HG03196 (cell line): ENCODE results near the gene KYNU.
"Not testable (repeated sequence)": the region's sequence is repeated elsewhere in the genome, so short reads cannot be mapped to it uniquely, and the experiment has no call there.

ENCODE experiments used
- ATAC-seq: cut with Tn5 transposase; IDR thresholded peaks from one replicate; pipeline ENCODE4 v1.9.1; 2021; ENCODE audit not compliant: unreplicated experiment

The KYNU gene

DNA sequence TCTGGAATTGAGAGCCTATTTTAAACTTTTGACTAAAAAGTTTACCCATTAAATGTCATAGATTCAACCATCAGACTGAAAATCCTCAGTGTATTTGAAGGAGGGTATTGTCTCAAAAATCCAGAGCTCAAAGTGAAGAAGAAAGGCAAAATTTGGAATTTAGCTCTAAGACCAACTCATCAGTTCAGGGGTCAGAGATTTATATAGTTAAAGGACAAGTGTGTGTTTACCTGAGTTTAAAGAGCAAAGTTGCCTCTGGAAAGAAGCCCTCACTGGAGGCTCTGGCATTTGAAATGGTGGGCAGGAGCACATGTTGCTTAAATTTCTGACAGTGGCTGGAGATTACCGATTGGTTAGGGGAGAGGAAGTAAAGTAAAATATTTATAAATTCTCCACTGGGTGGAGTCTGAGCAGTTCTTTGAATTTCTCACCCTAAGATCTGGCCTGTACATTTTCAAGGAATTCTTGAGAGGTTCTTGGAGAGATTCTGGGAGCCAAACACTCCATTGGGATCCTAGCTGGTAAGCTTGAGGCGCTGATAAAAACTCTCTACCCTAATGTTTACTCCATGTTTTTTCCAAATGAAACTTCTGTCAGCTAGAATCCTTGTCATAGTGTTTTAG lies at the start of gene KYNU:
Gene KYNU (plus strand): TSS at position 449 of the 623 bp plus-strand sequence. CDS start 7,704 bp downstream, outside the sequence.
- ATAC-seq: peak; percentile 49

DNA sequence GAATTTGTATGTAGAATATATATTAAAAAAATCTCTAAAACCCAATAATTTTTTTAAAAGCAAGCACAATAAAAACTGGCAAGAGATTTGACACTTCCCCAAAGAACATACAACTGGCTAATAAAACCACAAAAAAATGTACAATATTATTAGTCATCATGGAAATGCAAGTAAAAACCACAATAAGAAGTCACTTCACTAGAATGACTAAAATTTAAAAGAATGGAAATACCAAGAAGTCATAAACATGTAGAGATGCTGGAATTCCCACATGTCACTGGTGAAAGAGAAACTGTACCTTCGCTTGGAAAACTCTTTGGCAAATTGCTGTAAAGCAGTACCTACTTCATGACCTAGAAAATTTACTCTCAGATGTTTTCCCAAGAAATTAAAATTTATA lies 43.4 kb upstream of the KYNU start:
- ATAC-seq: no peak

DNA sequence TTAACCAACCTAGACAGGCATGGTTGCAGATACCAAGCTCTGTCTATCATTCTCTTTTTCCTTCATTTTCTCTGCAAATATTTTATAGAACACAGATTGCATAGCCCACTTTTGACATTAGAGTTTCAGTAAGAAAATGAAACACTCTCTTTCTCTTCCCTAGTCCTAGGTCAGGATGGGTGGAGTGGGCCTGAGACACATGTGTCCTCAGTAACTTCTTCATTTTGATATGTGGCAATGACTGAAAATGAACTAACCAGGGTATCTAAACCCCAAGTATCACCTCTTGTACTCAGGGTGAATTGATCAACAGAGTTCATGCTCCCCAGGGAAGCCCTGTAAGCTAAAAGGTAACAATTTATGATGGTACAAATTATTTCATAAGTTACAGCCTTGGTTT lies 37.0 kb upstream of the KYNU start:
- no peak for ATAC-seq

DNA sequence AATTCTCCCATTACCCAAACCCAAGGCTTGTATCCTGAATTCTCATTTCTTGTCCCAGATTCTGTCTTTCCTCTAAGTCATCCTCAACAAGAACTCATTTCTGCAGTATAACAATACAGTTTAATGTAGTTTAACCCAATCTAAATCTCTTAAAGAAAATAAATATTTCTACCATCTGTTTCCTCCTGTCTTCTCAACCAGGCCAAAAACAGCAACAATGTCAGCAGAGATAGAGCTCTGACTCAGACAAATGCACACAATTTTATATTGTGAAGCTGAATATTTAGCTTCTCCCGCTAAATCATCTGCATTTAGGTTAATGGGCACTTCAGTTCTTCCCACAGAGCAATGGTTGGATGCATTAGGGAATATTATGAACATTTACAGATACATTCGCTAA lies 35.7 kb upstream of the KYNU start:
- ATAC-seq: no peak

DNA sequence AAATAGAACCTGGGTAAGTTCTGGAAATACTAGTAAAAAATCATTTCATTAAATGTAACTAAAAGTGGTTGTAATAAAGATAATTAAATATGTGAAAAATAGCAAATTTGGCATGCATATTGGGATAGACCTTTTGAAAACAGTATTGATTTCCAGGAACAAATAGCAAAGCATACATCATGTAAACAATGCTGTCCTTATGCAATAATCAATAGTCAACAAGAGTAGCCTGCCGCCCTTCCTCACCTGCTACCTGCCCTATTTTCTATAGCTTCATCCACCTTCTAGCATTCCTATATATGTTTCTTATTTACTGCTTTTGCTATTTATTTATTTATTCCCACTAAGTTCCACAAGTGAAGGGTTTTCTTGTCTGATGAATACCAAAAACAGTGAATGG lies 35.1 kb upstream of the KYNU start:
- ATAC-seq: no peak

DNA sequence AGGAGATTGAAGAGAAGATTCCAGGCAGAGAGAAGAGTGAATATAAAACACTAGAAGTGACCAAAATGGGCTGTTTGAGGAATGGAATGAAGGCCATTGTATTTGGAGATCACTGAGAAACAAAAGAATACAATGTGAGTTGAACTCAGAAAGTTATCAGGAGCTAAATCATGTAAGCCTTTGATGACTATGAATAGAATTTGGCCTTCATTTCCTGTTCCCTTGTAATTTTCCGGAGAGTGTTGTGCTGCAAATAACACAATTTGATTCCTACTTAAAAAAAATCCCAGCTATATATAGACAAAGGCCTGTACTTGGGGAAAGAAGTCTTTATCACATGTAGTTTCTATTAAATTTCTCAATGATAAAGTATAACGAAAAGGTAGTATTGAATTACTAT lies 33.7 kb upstream of the KYNU start:
- ATAC-seq: no peak

DNA sequence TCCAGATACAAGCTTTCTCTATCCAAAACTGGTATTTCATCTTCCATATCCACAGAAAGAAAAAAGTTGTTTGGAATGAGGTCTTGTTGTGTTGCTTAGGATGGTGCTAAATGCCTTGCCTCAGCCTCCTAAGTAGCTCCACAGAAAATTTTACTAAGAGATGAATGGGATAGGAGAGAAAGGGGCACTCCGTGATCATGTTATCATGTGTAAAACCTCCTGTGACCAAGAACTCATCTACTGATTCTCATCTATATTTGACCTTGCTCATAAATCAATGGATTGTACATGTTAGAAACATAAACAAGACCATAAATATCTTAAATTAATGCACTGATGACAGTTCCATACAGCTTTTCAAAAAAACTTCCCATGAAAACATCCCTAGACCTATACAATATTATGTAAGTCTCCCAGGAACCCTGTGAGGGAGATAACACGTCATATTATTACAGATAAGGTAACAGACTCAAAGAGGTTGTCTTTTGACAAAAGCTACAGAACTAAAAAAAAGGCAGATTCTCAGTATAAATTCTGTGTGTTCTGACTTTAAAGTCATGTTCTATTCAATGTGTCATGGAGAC lies 29.3 kb upstream of the KYNU start:
- no peak for ATAC-seq

DNA sequence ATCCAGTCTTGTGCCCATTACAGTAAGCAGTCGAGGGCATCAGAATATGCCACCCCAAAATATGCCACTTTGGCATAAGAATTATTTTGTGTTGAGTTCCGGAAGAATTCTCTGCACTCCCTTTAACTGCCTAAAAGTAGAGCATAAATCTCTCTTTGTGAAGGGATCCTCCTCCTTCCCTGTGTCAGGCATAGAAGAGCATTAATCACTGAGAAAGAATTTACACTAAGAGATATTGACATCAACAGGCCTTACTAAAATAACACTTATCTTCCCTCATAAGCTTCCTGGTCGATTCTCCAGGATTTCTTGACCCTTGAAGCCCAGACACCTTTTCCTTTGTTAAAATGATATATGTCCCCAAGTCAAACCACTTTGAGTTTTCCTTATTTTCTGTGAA lies 27.6 kb upstream of the KYNU start:
- no peak for ATAC-seq

DNA sequence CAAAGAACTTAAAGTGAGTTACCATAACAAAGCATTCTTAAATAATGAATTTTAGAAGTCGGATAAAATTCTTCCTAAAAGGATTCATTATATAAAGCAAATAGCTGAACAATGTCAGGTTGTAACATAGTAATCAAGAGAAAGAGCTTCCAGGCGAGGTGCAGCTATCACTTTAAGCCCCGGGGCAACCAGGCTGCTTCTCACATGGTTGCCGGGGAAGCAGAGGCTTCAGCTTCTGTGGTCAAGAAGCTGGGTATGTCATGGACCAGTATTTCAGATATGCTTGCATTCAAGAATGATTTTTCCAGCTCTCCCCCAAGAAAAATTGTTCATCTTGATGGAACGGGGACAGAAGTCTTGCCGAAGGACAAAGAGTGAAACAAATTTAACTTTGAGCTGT lies 23.6 kb upstream of the KYNU start:
- ATAC-seq: no peak

DNA sequence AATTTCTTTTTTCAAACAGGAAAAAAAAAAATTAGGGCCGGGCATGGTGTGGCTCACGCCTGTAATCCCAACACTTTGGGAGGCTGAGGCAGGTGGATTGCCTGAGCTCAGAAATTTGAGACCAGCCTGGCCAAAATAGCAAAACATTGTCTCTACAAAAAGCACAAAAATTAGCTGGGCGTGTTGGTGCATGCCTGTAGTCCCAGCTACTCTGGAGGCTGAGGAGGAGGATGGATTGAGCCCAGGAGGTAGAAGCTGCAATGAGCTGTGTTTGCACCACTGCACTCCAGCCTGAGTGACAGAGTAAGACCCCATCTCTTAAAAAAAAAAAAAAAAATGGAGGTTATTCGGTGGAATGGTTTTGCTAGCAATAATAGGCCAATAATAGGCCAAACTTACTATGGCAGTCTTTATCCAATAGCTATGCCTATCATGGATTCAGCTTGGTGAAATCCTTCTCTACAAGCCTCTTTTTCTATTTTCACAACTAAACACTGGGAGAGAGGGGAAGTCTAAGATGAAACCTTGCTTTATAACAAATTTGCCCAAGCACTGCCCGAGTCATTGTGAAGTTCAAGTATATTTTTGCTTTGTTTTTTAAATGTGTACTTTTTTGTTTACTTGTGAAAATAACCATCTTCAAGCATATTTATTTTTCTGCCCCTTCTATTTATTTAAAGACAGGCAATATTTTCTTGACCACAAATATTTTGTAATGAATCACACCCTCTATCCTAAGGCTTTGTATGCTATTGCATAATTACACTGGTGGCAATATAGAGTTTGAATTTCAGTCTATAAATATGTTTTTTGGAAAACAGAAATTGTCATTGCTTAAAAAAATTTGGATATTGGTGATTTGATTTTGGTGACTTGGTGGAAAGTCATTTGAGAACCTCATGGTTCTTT lies 20.0 kb upstream of the KYNU start:
- ATAC-seq: no peak

DNA sequence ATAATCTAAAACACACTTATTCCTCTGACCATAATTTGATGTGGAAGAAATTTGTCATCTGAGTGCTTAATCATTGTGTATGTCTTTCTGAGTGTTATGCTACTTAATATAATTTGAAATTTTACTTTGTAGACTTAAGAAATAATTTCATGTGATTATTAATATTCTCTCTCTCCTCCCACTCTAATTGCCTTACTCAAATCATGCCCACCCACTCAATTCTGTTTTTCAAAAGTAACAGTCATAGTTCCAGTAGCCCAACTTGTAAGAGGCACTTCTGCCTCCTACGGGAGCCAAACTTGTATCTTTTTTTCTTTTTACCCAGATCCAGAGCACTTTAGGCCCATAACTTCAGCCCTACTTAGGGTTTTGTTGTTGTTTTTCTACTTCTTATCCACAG lies 18.5 kb upstream of the KYNU start:
- ATAC-seq: no peak

DNA sequence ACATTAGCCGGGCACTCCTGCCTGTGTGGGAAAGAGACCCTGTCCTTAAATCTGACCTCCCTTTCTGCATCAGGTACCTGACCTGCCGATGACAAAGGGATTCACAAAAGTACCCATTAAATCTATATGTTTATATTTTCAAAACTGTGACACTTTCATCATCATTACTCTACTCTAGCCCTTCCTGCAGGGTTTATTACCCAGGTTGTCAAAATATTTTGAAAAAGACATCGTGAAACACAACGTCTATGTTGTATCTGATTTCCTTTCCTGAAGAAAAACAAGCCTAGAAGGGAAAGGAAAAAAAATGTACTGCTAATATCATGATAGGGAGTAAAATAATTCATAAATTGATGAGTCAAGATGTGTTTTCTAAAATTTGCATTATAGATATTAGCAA lies 15.2 kb upstream of the KYNU start:
- no peak for ATAC-seq

DNA sequence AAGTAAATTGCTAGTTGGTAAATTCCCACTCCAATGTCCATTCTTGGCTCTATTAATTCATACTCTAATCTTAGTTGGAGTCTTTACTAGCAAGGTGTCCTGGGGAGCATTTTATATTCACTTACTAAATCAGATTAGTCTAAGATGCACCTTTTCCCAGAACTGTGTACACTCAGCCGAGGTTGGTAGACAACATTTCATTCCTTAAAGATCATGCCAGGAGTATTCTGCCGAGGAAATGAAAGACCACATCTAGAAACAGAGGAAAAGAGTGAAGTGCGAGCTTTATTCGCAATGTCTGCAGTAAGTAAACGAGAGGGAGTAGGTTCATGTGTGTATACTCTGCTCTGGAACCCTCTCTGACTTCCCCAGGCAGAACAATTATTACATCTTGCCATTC lies 14.6 kb upstream of the KYNU start:
- no peak for ATAC-seq

DNA sequence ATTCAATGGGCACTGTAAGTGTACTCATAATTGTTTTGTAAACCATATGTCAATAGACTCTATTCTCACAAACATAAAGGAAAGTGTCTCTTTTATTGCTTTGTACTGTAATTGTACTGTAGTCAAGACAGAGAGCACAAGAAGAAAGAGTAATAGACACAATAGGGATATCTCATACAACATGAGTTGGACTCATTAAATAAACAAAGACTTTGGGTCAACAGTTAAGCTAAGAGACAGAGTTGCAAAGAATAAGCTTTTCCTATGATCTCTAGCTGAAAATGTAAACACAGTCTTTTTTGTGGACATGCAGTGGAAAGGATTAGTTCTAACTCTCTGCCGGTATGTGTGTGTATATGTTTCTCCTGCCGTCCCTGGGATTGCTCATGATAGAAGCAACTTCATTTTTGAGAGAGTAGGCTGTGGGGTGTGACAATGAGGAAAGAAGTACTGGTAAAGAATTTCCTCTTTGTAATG lies 13.9 kb upstream of the KYNU start:
- no peak for ATAC-seq

DNA sequence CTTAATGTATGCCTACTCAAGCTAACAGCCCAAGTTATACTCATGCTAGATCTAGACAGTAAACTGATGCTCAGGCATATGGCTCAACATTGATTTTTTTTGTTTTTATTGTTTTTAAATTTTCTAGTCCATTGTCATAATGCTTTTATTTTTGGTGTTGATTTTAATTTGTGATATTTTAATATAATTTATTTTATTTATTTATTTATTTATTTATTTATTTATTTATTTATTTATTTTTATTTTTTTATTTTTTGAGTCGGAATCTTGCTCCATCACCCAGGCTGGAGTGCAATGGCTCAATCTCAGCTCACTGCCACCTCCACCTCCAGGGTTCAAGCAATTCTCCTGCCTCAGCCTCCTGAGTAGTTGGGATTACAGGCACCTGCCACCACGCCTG lies 12.9 kb upstream of the KYNU start:
- not testable (repeated sequence) for ATAC-seq

DNA sequence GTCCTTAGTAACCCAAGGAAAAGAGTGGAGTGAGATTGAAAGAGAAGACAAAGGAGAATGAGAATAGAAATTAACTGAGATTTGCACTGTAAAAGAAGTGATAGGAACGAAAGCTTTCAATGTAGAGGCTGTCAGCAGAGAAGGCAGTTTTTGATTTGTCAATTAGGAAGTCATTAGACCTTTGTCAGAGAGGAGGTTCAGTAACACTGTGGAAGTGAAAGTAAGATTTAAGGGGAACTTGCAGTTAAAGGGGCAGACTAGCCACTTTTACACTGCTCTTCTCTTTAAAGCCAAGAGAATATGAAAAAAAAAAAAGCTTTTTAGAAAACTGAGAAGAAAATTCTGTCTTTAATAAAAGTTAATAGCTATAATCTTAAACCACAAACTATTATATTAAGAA lies 11.5 kb upstream of the KYNU start:
- ATAC-seq: peak; percentile 92

DNA sequence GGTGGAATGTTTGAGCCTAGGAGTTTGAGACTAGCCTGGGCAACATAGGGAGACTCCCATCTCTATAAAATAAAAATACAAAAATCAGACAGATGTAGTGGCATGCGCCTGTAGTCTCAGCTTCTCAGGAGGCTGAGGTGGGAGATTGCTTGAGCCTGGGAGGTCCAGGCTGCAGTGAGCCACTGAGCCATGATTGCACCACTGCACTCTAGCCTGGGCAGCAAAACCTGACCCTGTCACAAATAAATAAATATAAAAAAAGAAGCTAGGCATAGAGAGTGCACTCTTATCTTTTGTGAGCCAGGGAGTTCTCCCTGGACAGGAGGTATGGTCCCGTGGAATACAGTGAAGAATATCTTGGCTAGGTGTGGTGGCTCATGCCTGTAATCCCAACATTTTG lies 11.0 kb upstream of the KYNU start:
- peak; percentile 16 for ATAC-seq

DNA sequence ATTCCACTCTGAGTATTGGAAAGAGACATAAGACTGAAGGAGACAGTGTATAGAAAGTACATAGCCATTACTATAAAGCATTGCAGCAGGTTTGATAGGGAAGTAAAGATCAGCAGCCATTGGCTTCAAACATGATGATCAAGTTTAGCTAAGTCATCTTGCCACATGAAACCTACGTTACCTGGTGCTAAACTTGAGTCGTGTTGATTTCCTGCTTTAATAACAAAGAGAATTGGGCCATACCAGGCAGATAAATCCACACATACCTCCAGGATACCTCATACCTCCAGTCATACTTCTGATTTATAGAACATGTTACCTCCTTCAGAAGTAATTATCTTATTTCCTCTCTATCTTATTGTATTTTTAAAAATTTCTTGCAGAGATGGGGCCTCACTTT lies 10.3 kb upstream of the KYNU start:
- ATAC-seq: no peak

DNA sequence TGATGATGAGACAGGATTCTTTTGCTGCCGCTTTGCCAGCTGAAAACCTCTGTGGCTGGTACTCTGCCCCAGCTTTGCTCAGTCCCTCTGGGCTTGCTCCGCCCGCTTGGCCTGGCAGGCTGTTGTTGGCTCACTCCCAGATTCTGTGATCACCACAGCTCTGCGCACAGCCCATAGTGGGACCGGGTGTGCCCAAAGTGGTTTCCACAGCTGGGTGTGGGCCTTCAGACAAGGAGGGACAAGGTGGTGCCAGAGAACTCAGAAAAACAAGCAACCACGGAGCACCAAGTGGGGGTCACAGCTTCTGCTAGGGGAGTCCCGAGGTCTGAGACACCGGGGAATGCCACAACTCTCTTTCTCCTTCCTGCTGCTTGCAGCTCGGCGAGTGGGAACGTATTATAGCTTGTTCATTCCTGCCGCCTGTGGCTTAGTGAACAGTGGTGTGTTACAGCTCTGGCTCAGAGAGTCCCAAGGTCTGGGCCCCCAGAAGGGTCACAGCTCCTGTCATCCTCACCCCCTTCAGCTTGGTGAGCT lies 9.2 kb upstream of the KYNU start:
- ATAC-seq: peak; percentile 32

DNA sequence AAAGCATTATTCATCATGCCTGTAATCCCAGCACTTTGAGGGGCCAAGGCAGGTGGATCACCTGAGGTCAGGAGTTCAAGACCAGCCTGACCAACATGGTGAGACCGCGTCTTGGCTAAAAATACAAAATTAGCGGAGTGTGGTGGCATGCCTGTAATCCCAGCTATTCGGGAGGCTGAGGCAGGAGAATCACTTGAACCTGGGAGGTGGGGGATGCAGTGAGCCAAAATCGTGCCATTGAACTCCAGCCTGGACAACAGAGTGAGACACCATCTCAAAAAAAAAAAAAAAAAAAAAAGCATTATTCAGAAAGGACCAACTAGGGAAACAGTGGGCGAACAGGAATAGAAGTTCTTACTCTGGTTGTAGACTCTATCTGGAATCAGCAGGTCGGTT lies 8.4 kb upstream of the KYNU start:
- ATAC-seq: not testable (repeated sequence)

DNA sequence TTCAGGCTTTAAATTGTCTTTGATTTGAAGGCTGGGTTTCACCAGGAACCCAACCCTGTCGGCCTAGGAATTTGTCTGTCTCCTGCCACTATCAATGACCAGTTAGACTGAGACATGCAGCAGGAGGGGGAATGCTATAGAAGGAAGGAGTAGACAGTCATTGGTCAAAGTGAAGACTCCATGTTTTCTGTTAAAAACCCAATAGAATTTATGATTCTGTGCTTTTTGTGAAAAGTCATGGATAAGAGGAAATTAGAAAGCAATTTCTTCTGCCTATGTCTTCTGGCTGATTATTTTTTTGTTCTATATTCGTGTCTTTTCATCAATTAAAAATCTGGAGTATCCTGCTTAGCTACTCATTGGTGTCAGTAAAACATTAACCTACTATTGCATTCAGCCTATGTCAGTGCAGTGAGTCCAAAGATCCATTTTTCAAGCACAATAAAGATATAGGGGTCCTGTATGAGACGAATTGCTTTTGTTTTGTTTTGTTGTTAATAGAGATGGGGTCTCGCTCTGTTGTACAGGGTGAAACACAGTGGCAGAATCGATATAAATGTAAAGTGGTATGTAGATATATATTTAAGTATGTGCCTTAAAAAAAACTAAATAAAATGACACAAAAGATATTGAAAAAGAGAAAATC lies 7.9 kb upstream of the KYNU start:
- no peak for ATAC-seq
